K562 (cell line): ENCODE data around the gene EYA4. TPM values are rescaled to one million over a fixed set of nuclear protein-coding genes. Genes with fewer than 3 reads are reported as not detected.

ENCODE experiments used
- ATAC-seq: fragments of 200-7000 bp; cut with Tn5 transposase; 3 replicates; pipeline ENCODE4 v1.9.1; 2020; ENCODE audit warnings: moderate library complexity
- BruUV-seq: library from RNA; stranded (reverse); fragments of 400-500 nt; replicated peaks from 2 replicates; lab custom pipeline; 2021; lab: Mats Ljungman, UMichigan
- CTCF ChIA-PET: fragments of 300-600 bp; formaldehyde crosslinking; extraction: SDS; loops from one replicate; lab custom pipeline; 2021; ENCODE audit warnings: low intra/inter-chr PET ratio; lab: Yijun Ruan, JAX
- POLR2A ChIA-PET: fragments of 300-600, 350-650 bp; sonication (Branson Sonifier 250); formaldehyde crosslinking; extraction: SDS; loops from one replicate; lab custom pipeline; 2021; ENCODE audit warnings: antibody characterized with exemption, inconsistent platforms; lab: Yijun Ruan, JAX
- DNase-seq, 4 experiments: peaks; one replicate each; pipeline versions ENCODE4 v3.0.0 to v3.0.0-alpha.2; 2011 to 2018; ENCODE audit warnings: low spot score in 3 of 4, mixed read lengths in 3 of 4; ENCODE audit errors: extremely low read depth in 1 of 4
- FAIRE-seq: peaks from 2 replicates; lab custom pipeline; 2011; peaks lifted over from hg19 to GRCh38; lab: Jason Lieb, UNC
- H2AFZ ChIP-seq: 2 replicates; pipeline ENCODE4 v1.6.0; 2011; ENCODE audit warnings: low read depth, low read length, control low read depth, inconsistent platforms
- H3K27ac ChIP-seq: fragments of 200-600 bp; 3 replicates; pipeline ENCODE4 v1.8.0; 2011; ENCODE audit warnings: low read depth, mild to moderate bottlenecking, control low read depth, inconsistent platforms, low read length, moderate library complexity, mixed read lengths; ENCODE audit errors: extremely low read depth
- H3K27me3 ChIP-seq, 2 experiments: fragments of 300-600 bp in 1 of 2; 2 replicates in 1 of 2; 3 replicates in 1 of 2; pipeline versions ENCODE4 v1.6.0 to v1.8.0; 2011; ENCODE audit warnings: inconsistent platforms in 2 of 2, low read length in 2 of 2, mild to moderate bottlenecking in 1 of 2, mixed read lengths in 1 of 2, moderate library complexity in 1 of 2; ENCODE audit not compliant: control insufficient read depth in 2 of 2, insufficient read depth in 2 of 2
- H3K36me3 ChIP-seq: fragments of 300-600 bp; 3 replicates; pipeline ENCODE4 v1.8.0; 2011; ENCODE audit warnings: mild to moderate bottlenecking, low read length, inconsistent platforms; ENCODE audit not compliant: control insufficient read depth, insufficient read depth
- H3K4me1 ChIP-seq, 2 experiments: fragments of 200-600 bp in 1 of 2; replicated peaks in 1 of 2; 2 replicates in 1 of 2; 3 replicates in 1 of 2; pipeline versions ENCODE4 v1.5.1 to v1.8.0; 2011; ENCODE audit warnings: inconsistent platforms in 2 of 2, low read length in 2 of 2, mild to moderate bottlenecking in 1 of 2, mixed read lengths in 1 of 2, moderate library complexity in 1 of 2; ENCODE audit not compliant: control insufficient read depth in 2 of 2, insufficient read depth in 2 of 2
- H3K4me2 ChIP-seq: 2 replicates; pipeline ENCODE4 v1.6.1; 2011; ENCODE audit warnings: low read length, control low read depth, inconsistent platforms, mixed read lengths; ENCODE audit not compliant: insufficient read depth
- H3K4me3 ChIP-seq: fragments of 200-600 bp; sonication (generic), shearing (Covaris generic); 2 replicates; pipeline ENCODE4 v1.5.1; 2016; ENCODE audit warnings: control low read depth, inconsistent platforms
- H3K79me2 ChIP-seq: fragments of 200-600 bp; 3 replicates; pipeline ENCODE4 v1.8.0; 2011; ENCODE audit warnings: low read length, inconsistent platforms; ENCODE audit not compliant: control insufficient read depth, insufficient read depth
- H3K9ac ChIP-seq, 2 experiments: 2 replicates each; pipeline versions ENCODE4 v1.6.0 to v1.6.1; 2011; ENCODE audit warnings: low read depth in 2 of 2, low read length in 2 of 2, control low read depth in 1 of 2, inconsistent platforms in 1 of 2, mild to moderate bottlenecking in 1 of 2, mixed read lengths in 1 of 2; ENCODE audit not compliant: insufficient read depth in 1 of 2
- H3K9me1 ChIP-seq: one replicate; pipeline ENCODE4 v1.6.0; 2011; ENCODE audit warnings: inconsistent platforms, mild to moderate bottlenecking, low read length, moderate library complexity; ENCODE audit not compliant: control insufficient read depth, insufficient read depth
- H3K9me3 ChIP-seq: replicated peaks from 2 replicates; pipeline ENCODE4 v1.5.1; 2011; ENCODE audit warnings: low read depth, low read length, inconsistent platforms; ENCODE audit not compliant: control insufficient read depth, insufficient read depth
- H4K20me1 ChIP-seq: replicated peaks from 2 replicates; pipeline ENCODE4 v1.6.1; 2011; ENCODE audit warnings: low read length, inconsistent platforms, mixed read lengths; ENCODE audit not compliant: control insufficient read depth, insufficient read depth
- ARHGAP35 ChIP-seq: fragments of 450-650 bp; IDR thresholded peaks from 2 replicates; pipeline ENCODE4 v1.6.1; 2018; ENCODE audit not compliant: partially characterized antibody
- CTBP1 ChIP-seq: fragments of 450-650 bp; IDR thresholded peaks from 2 replicates; pipeline ENCODE4 v1.6.1; 2016; ENCODE audit warnings: borderline replicate concordance
- EP400 ChIP-seq: fragments of 450-650 bp; IDR thresholded peaks from 2 replicates; pipeline ENCODE4 v1.6.1; 2017; ENCODE audit warnings: antibody characterized with exemption, mild to moderate bottlenecking, moderate library complexity
- FOXA1 ChIP-seq: fragments of 450-650 bp; IDR thresholded peaks from 2 replicates; pipeline ENCODE4 v1.6.1; 2016; ENCODE audit warnings: mild to moderate bottlenecking, borderline replicate concordance
- HDGF ChIP-seq: fragments of 450-650 bp; IDR thresholded peaks from 2 replicates; pipeline ENCODE4 v1.6.1; 2016
- HNRNPK ChIP-seq: fragments of 200-400 bp; formaldehyde crosslinking; IDR thresholded peaks from one replicate; pipeline ENCODE4 v1.6.1; 2018; ENCODE audit warnings: mild to moderate bottlenecking, low read depth, low read length; ENCODE audit not compliant: poor library complexity, severe bottlenecking
- KAT8 ChIP-seq: fragments of 450-650 bp; IDR thresholded peaks from 2 replicates; pipeline ENCODE4 v1.6.1; 2016; ENCODE audit warnings: low read depth, mild to moderate bottlenecking
- NONO ChIP-seq, 2 experiments: fragments of 200-400 bp in 1 of 2; fragments of 450-650 bp in 1 of 2; formaldehyde crosslinking in 1 of 2; IDR thresholded peaks; 2 replicates each; pipeline ENCODE4 v1.6.1; 2017; ENCODE audit warnings: low read depth in 2 of 2, mild to moderate bottlenecking in 2 of 2, moderate library complexity in 2 of 2, low read length in 1 of 2
- PPARD ChIP-seq: fragments of 250-450 bp; sonication (Bioruptor Pico); IDR thresholded peaks from 2 replicates; pipeline ENCODE4 v1.8.0; 2022; ENCODE audit warnings: inconsistent platforms, mild to moderate bottlenecking, moderate library complexity
- ZNF282 ChIP-seq: sonication (generic); formaldehyde crosslinking; IDR thresholded peaks from 2 replicates; pipeline ENCODE4 v1.8.1; 2023; ENCODE audit warnings: missing genetic modification reagents
- WGBS: fragments of 100-300 bp; shearing (Covaris generic); methylation state at CpG from one replicate; pipeline ENCODE4 v1.1.6; 2016; ENCODE audit warnings: low coverage, mixed read lengths; ENCODE audit not compliant: insufficient coverage; ENCODE audit errors: missing lambda C conversion rate; 5-methylcytosine and 5-hydroxymethylcytosine counted together
- in situ Hi-C: fragments of 300-500 bp; cut with MboI; formaldehyde crosslinking; loops from 4 replicates; pipeline ENCODE4 v1.15.0; 2018; ENCODE audit warnings: inconsistent platforms, mixed read lengths
- intact Hi-C: fragments of 100-400 bp; cut with micrococcal nuclease; formaldehyde crosslinking; loops from 2 replicates; pipeline ENCODE4 v1.14.2; 2022
- polyA plus RNA-seq, 8 experiments: library from polyadenylated mRNA; depleted of rRNA in 4 of 8; stranded (reverse) in 5 of 8; unstranded in 3 of 8; fragments of >200 nt; fragmentation: Nextera tagmentation in 2 of 8; fragmentation: Illumina TruSeq in 1 of 8; extraction: Ambion mirVana in 2 of 8; extraction: Trizol in 1 of 8; gene quantifications; 2 replicates each; pipeline versions ENCODE4 v1.2.1 to v1.2.3, GENCODE V29; 2011 to 2014; ENCODE audit warnings: inconsistent platforms in 1 of 8, missing spikeins in 1 of 8
- total RNA-seq, 7 experiments: library from RNA; depleted of rRNA in 6 of 7; stranded (reverse); fragments of >200 nt in 6 of 7; fragmentation: Illumina TruSeq in 2 of 7; extraction: Trizol in 2 of 7; gene quantifications; 2 replicates each; pipeline versions ENCODE4 v1.2.1 to v1.2.3, GENCODE V29; 2011 to 2021; ENCODE audit warnings: low replicate concordance in 1 of 7
- TF ChIP-seq, protein P1 (sequence below): fragments of 450-650 bp; IDR thresholded peaks from 2 replicates; pipeline ENCODE4 v1.6.1; 2017; ENCODE audit warnings: mild to moderate bottlenecking, moderate library complexity
- TF ChIP-seq, protein P2 (sequence below): fragments of 250-450 bp; sonication (Bioruptor Pico); IDR thresholded peaks from 2 replicates; pipeline ENCODE4 v1.8.0; 2022; ENCODE audit warnings: moderate library complexity, mild to moderate bottlenecking, inconsistent platforms
- TF ChIP-seq, protein P3 (sequence below): fragments of 450-650 bp; IDR thresholded peaks from 2 replicates; pipeline ENCODE4 v1.6.1; 2016; ENCODE audit warnings: low read depth, mild to moderate bottlenecking, moderate library complexity
- TF ChIP-seq, protein P4 (sequence below): fragments of 200-800 bp; sonication (Bioruptor generic); IDR thresholded peaks from 2 replicates; pipeline ENCODE4 v1.6.1; 2016; ENCODE audit warnings: missing genetic modification characterization, missing compliant biosample characterization
- TF ChIP-seq, protein P5 (sequence below): fragments of 450-650 bp; IDR thresholded peaks from 2 replicates; pipeline ENCODE4 v1.6.1; 2014; ENCODE audit warnings: low read depth, mild to moderate bottlenecking, moderate library complexity, borderline replicate concordance

EYA4 gene
- total and polyA plus RNA-seq, 9 of the 15 experiments (the other 6 are each of a cell fraction or from before 2014, with no cell fraction given), result 0.03 to 0.04 TPM; not detected in 7

DNA sequence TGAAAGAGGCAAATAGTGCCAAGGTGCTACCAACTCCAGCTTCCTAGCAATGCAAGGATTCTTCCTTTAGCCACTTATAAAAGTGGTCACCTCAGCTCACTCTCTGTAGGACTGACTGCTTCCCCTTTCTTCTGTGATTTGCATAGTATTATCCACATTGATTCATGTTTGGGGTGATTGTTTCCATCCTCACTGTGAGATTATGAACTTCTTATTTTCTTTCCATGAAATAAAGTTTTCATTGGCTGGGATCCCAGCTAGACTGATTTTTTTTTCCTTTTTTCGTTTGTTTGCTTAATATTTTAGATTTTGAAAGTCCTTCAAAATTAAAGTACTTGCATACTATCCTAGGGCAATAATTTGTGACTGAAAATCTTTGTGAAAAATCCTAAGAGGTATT is 50.5 kb downstream of the EYA4 start:
- CTCF ChIA-PET, result no interaction called here
- 0% methylated on average over 1 of the region's 1 CpG for WGBS
- no peaks in the 10 kb centered on the region for H4K20me1 ChIP-seq
- no peaks in the 10 kb centered on the region for H3K79me2 ChIP-seq
- H3K9me1 ChIP-seq, result no peaks in the 10 kb centered on the region
- in situ Hi-C loops, result no loop called here
- no peak overlapping the region for H3K27ac ChIP-seq
- H3K4me2 ChIP-seq, result no peak overlapping the region
- intact Hi-C loops, result no loop called here
- no peak for FAIRE-seq
- no peaks in the 10 kb centered on the region for H3K36me3 ChIP-seq
- POLR2A ChIA-PET, result no interaction called here
- no peak overlapping the region for H3K4me3 ChIP-seq
- no TSS peak for BruUV-seq
- no peak overlapping the region for H2AFZ ChIP-seq
- H3K27me3 ChIP-seq, result no peaks in the 10 kb centered on the region
- H3K9ac ChIP-seq, result no peak overlapping the region
- no peak for ATAC-seq
- no peaks in the 10 kb centered on the region for H3K4me1 ChIP-seq
- H3K9me3 ChIP-seq, result no peaks in the 10 kb centered on the region
- DNase-seq, result no peak
- TF ChIP-seq HNRNPK (no peak), PPARD (CRISPR knock-in tag) (no peak), KAT8 (no peak), ARHGAP35 (no peak), HDGF (no peak), ZNF282 (no peak), FOXA1 (no peak), CTBP1 (no peak), NONO (IDR thresholded peaks at IDR 0.05; ENCODE audit: low read depth in 2 of 2, low read length in 1 of 2) (no peak), EP400 (no peak)
- TF ChIP-seq, protein P1, sequence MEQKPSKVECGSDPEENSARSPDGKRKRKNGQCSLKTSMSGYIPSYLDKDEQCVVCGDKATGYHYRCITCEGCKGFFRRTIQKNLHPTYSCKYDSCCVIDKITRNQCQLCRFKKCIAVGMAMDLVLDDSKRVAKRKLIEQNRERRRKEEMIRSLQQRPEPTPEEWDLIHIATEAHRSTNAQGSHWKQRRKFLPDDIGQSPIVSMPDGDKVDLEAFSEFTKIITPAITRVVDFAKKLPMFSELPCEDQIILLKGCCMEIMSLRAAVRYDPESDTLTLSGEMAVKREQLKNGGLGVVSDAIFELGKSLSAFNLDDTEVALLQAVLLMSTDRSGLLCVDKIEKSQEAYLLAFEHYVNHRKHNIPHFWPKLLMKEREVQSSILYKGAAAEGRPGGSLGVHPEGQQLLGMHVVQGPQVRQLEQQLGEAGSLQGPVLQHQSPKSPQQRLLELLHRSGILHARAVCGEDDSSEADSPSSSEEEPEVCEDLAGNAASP, result no peak
- TF ChIP-seq, protein P2, sequence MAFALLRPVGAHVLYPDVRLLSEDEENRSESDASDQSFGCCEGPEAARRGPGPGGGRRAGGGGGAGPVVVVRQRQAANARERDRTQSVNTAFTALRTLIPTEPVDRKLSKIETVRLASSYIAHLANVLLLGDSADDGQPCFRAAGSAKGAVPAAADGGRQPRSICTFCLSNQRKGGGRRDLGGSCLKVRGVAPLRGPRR (CRISPR knock-in tag), result no peak
- TF ChIP-seq, protein P3, sequence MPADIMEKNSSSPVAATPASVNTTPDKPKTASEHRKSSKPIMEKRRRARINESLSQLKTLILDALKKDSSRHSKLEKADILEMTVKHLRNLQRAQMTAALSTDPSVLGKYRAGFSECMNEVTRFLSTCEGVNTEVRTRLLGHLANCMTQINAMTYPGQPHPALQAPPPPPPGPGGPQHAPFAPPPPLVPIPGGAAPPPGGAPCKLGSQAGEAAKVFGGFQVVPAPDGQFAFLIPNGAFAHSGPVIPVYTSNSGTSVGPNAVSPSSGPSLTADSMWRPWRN, result no peak
- TF ChIP-seq, protein P4, sequence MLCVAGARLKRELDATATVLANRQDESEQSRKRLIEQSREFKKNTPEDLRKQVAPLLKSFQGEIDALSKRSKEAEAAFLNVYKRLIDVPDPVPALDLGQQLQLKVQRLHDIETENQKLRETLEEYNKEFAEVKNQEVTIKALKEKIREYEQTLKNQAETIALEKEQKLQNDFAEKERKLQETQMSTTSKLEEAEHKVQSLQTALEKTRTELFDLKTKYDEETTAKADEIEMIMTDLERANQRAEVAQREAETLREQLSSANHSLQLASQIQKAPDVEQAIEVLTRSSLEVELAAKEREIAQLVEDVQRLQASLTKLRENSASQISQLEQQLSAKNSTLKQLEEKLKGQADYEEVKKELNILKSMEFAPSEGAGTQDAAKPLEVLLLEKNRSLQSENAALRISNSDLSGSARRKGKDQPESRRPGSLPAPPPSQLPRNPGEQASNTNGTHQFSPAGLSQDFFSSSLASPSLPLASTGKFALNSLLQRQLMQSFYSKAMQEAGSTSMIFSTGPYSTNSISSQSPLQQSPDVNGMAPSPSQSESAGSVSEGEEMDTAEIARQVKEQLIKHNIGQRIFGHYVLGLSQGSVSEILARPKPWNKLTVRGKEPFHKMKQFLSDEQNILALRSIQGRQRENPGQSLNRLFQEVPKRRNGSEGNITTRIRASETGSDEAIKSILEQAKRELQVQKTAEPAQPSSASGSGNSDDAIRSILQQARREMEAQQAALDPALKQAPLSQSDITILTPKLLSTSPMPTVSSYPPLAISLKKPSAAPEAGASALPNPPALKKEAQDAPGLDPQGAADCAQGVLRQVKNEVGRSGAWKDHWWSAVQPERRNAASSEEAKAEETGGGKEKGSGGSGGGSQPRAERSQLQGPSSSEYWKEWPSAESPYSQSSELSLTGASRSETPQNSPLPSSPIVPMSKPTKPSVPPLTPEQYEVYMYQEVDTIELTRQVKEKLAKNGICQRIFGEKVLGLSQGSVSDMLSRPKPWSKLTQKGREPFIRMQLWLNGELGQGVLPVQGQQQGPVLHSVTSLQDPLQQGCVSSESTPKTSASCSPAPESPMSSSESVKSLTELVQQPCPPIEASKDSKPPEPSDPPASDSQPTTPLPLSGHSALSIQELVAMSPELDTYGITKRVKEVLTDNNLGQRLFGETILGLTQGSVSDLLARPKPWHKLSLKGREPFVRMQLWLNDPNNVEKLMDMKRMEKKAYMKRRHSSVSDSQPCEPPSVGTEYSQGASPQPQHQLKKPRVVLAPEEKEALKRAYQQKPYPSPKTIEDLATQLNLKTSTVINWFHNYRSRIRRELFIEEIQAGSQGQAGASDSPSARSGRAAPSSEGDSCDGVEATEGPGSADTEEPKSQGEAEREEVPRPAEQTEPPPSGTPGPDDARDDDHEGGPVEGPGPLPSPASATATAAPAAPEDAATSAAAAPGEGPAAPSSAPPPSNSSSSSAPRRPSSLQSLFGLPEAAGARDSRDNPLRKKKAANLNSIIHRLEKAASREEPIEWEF (CRISPR knock-in tag), result no peak
- TF ChIP-seq, protein P5, sequence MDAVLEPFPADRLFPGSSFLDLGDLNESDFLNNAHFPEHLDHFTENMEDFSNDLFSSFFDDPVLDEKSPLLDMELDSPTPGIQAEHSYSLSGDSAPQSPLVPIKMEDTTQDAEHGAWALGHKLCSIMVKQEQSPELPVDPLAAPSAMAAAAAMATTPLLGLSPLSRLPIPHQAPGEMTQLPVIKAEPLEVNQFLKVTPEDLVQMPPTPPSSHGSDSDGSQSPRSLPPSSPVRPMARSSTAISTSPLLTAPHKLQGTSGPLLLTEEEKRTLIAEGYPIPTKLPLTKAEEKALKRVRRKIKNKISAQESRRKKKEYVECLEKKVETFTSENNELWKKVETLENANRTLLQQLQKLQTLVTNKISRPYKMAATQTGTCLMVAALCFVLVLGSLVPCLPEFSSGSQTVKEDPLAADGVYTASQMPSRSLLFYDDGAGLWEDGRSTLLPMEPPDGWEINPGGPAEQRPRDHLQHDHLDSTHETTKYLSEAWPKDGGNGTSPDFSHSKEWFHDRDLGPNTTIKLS, result no peak
